ENCODE measurements around the gene APOE. TPM values are rescaled to one million over a fixed set of nuclear protein-coding genes. Genes with fewer than 3 reads are reported as not detected.

APOE gene
- total and polyA plus RNA-seq, 2 of the 13 experiments (the other 11 are each of a cell fraction or from before 2014, with no cell fraction given): 1,328 to 1,470 TPM

GRCh38 chr19:44894052-44894400, 11.6 kb upstream of the APOE start:
- Histone ChIP-seq H2AFZ (ENCODE audit: low read length) (no peak overlapping the region), H3K27ac (ENCODE audit: extremely low read length, insufficient read depth, low read length) (no peak overlapping the region), H3K4me1 (ENCODE audit: insufficient read depth, low read length) (peaks cover 28% of the 10 kb centered on the region), H3K79me2 (ENCODE audit: insufficient read depth, low read length) (peaks cover 39% of the 10 kb centered on the region), H4K20me1 (ENCODE audit: insufficient read depth, low read length) (no peaks in the 10 kb centered on the region), H3K9me3 (ENCODE audit: low read length) (no peaks in the 10 kb centered on the region), H3K27me3 (ENCODE audit: control insufficient read depth in 1 of 2, insufficient read depth in 2 of 2, low read length in 2 of 2) (no peaks in the 10 kb centered on the region; a peak in 1 of 5 replicates), H3K9ac (ENCODE audit: insufficient read depth, low read depth, low read length) (no peak overlapping the region), H3K36me3 (replicated peaks in 1 of 2; ENCODE audit: control insufficient read depth in 1 of 2, insufficient read depth in 2 of 2, low read length in 2 of 2) (peaks cover 42 to 55% of the 10 kb centered on the region in 2 experiments), H3K4me2 (ENCODE audit: low read depth, low read length) (no peak overlapping the region), H3K4me3 (replicated peaks in 1 of 3; ENCODE audit: insufficient read depth in 1 of 3, low read depth in 2 of 3, low read length in 3 of 3) (no peak overlapping the region)
- POLR2A ChIA-PET: no interaction called here
- intact Hi-C loops (cut with micrococcal nuclease; ENCODE audit: unreplicated experiment): no loop called here
- BruUV-seq (replicated peaks): no TSS peak
- DNase-seq (ENCODE audit: low spot score): no peak
- in situ Hi-C loops (cut with HindIII; ENCODE audit: extremely low pct_ligation_motif_present, low pct_unique_long_range_greater_than_20kb): no loop called here
- no peak for FAIRE-seq
- no peak for ATAC-seq
- CTCF ChIA-PET (ENCODE audit: low intra/inter-chr PET ratio, low total read pairs): no interaction called here
- 97% methylated on average over 4 of the region's 6 CpGs for WGBS (ENCODE audit: low lambda C conversion rate)
- TF ChIP-seq ZNF570 (CRISPR knock-in tag; IDR thresholded peaks at IDR 0.05; ENCODE audit: borderline replicate concordance): no peak
- TF ChIP-seq ZNF30 (CRISPR knock-in tag; IDR thresholded peaks at IDR 0.05): no peak
- no peak for TF ChIP-seq RELA (CRISPR knock-in tag; IDR thresholded peaks at IDR 0.05)
- no peak for TF ChIP-seq ZNF557 (CRISPR knock-in tag; IDR thresholded peaks at IDR 0.05)
- no peak for TF ChIP-seq GLI4 (CRISPR knock-in tag; IDR thresholded peaks at IDR 0.05; ENCODE audit: borderline replicate concordance)
- TF ChIP-seq KDM1A (CRISPR knock-in tag; IDR thresholded peaks at IDR 0.05): no peak
- TF ChIP-seq ZNF292 (CRISPR knock-in tag; IDR thresholded peaks at IDR 0.05; ENCODE audit: borderline replicate concordance, low read depth): no peak
- no peak for TF ChIP-seq ZNF777 (CRISPR knock-in tag; IDR thresholded peaks at IDR 0.05)
- TF ChIP-seq ZNF33A (CRISPR knock-in tag; IDR thresholded peaks at IDR 0.05; ENCODE audit: borderline replicate concordance): no peak
- no peak for TF ChIP-seq ZNF335 (CRISPR knock-in tag; IDR thresholded peaks at IDR 0.05)
- TF ChIP-seq ZNF605 (CRISPR knock-in tag; IDR thresholded peaks at IDR 0.05): no peak
- TF ChIP-seq TBP (CRISPR knock-in tag; IDR thresholded peaks at IDR 0.05): no peak
- TF ChIP-seq SOX6 (IDR thresholded peaks at IDR 0.05): no peak
- no peak for TF ChIP-seq SOX6 (CRISPR knock-in tag; IDR thresholded peaks at IDR 0.05)
- TF ChIP-seq ZSCAN9 (CRISPR knock-in tag; IDR thresholded peaks at IDR 0.05; ENCODE audit: borderline replicate concordance): no peak
- TF ChIP-seq ZNF256 (CRISPR knock-in tag; conservative IDR thresholded peaks at IDR 0.05): no peak
- no peak for TF ChIP-seq E2F2 (CRISPR knock-in tag; IDR thresholded peaks at IDR 0.05; ENCODE audit: borderline replicate concordance)
- TF ChIP-seq ZMYM2 (CRISPR knock-in tag; IDR thresholded peaks at IDR 0.05): no peak
- no peak for TF ChIP-seq ZBTB39 (CRISPR knock-in tag; IDR thresholded peaks at IDR 0.05)

Measured in HepG2 (cell line).